A673 (cell line): ENCODE data around the gene OR4D2. TPM values are rescaled to one million over a fixed set of nuclear protein-coding genes. Genes with fewer than 3 reads are reported as not detected.
"Not testable (repeated sequence)": the region's sequence is repeated elsewhere in the genome, so short reads cannot be mapped to it uniquely, and the experiment has no call there.

Source experiments
- BruUV-seq: library from RNA; stranded (reverse); fragments of 400-500 nt; replicated peaks from 2 replicates; lab custom pipeline; 2021; lab: Mats Ljungman, UMichigan
- CTCF ChIA-PET: fragments of 300-600 bp; sonication (Branson Sonifier 250); formaldehyde crosslinking; loops from one replicate; lab custom pipeline; 2022; ENCODE audit warnings: antibody characterized with exemption; lab: Charles Lee
- POLR2A ChIA-PET: fragments of 300-600 bp; sonication (Branson Sonifier 250); formaldehyde crosslinking; loops from one replicate; lab custom pipeline; 2022; ENCODE audit warnings: antibody characterized with exemption; ENCODE audit not compliant: low non-redundant PET; lab: Charles Lee
- DNase-seq: peaks from one replicate; pipeline ENCODE4 v3.0.0-alpha.2; 2015; ENCODE audit warnings: low spot score
- H3K27ac ChIP-seq: fragments of 200-600 bp; sonication (generic); 2 replicates; pipeline ENCODE4 v1.5.1; 2016; ENCODE audit warnings: mixed run types, low read depth, mild to moderate bottlenecking, mixed read lengths, antibody characterized with exemption, low read length; ENCODE audit not compliant: poor library complexity, severe bottlenecking
- H3K27me3 ChIP-seq: fragments of 200-600 bp; sonication (generic); replicated peaks from 2 replicates; pipeline ENCODE4 v1.6.1; 2017; ENCODE audit warnings: mixed run types, low read depth, mild to moderate bottlenecking, mixed read lengths, antibody characterized with exemption, low read length; ENCODE audit not compliant: insufficient read depth, poor library complexity
- H3K36me3 ChIP-seq: fragments of 200-600 bp; sonication (generic); 2 replicates; pipeline ENCODE4 v1.6.1; 2016; ENCODE audit warnings: mixed run types, mild to moderate bottlenecking, mixed read lengths, antibody characterized with exemption, low read length; ENCODE audit not compliant: insufficient read depth, poor library complexity, severe bottlenecking
- H3K4me1 ChIP-seq: fragments of 200-600 bp; sonication (generic); 2 replicates; pipeline ENCODE4 v1.6.1; 2017; ENCODE audit warnings: mixed run types, mild to moderate bottlenecking, mixed read lengths, antibody characterized with exemption, low read length; ENCODE audit not compliant: insufficient read depth, poor library complexity, severe bottlenecking
- H3K4me3 ChIP-seq: fragments of 200-600 bp; sonication (generic); 2 replicates; pipeline ENCODE4 v1.5.1; 2016; ENCODE audit warnings: low read depth, mixed run types, mild to moderate bottlenecking, mixed read lengths, low read length; ENCODE audit not compliant: poor library complexity, severe bottlenecking
- H3K9me3 ChIP-seq: fragments of 200-600 bp; sonication (generic); 2 replicates; pipeline ENCODE4 v1.6.1; 2016; ENCODE audit warnings: mixed run types, low read depth, mild to moderate bottlenecking, mixed read lengths, antibody characterized with exemption, low read length; ENCODE audit not compliant: poor library complexity, severe bottlenecking
- CTCF ChIP-seq: fragments of 300-800, 200-600 bp; sonication (generic); conservative IDR thresholded peaks from 2 replicates; pipeline ENCODE4 v1.5.1; 2017; ENCODE audit warnings: low read depth, mild to moderate bottlenecking, antibody characterized with exemption, low read length, moderate library complexity, mixed read lengths
- EZH2 ChIP-seq: fragments of 200-600 bp; sonication (generic); IDR thresholded peaks from 2 replicates; pipeline ENCODE4 v1.6.1; 2017; ENCODE audit warnings: borderline replicate concordance, low read depth, mild to moderate bottlenecking, mixed read lengths, antibody characterized with exemption, low read length; ENCODE audit not compliant: poor library complexity, severe bottlenecking
- intact Hi-C: fragments of 100-400 bp; cut with micrococcal nuclease; formaldehyde crosslinking; loops from one replicate; pipeline ENCODE4 v1.10.0; 2022; ENCODE audit not compliant: unreplicated experiment
- total RNA-seq: library from RNA; stranded (reverse); gene quantifications from 2 replicates; pipeline ENCODE4 v1.2.3, GENCODE V29; 2021

Gene OR4D2
- total RNA-seq, 1 experiment from 2014 or later: not detected

- ChIA-PET POLR2A (no interaction called here), CTCF (no interaction called here)
- intact Hi-C loops: no loop called here
- TF ChIP-seq EZH2 (peak; percentile 36), CTCF (peak; percentile 66)
- Histone ChIP-seq H3K36me3 (no peaks in the 10 kb centered on the region), H3K4me1 (no peaks in the 10 kb centered on the region), H3K9me3 (no peaks in the 10 kb centered on the region), H3K27ac (no peak overlapping the region), H3K27me3 (peaks cover 83% of the 10 kb centered on the region), H3K4me3 (no peak overlapping the region)
- DNase-seq: peak; percentile 41
- BruUV-seq: no TSS peak
These were observed 30.0 kb upstream of the OR4D2 start for GRCh38 chr17:58136669-58137279.

- POLR2A ChIA-PET: interaction anchor here (0.7 kb wide), 1 partner anchor 280 kb away, joined by 4 read pairs; no protein-coding TSS in a partner anchor
These were observed 25.3 kb upstream of the OR4D2 start for GRCh38 chr17:58141505-58141904.

GRCh38 chr17:58143335-58143734 lies 23.4 kb upstream of the OR4D2 start:
- CTCF ChIA-PET, POLR2A ChIA-PET, H3K4me1 ChIP-seq, DNase-seq, H3K4me3 ChIP-seq, H3K36me3 ChIP-seq, intact Hi-C loops, H3K27ac ChIP-seq, BruUV-seq: not testable (repeated sequence)
- Histone ChIP-seq H3K27me3 (peaks cover 71% of the 10 kb centered on the region), H3K9me3 (peaks cover 30% of the 10 kb centered on the region)

More at GRCh38 chr17:58141505-58141904, 25.3 kb upstream of the OR4D2 start:
- peaks cover 71% of the 10 kb centered on the region for H3K27me3 ChIP-seq
- no peak for DNase-seq
- CTCF ChIA-PET: interaction anchor here (0.5 kb wide), 1 partner anchor 78 kb away, joined by 6 read pairs; no protein-coding TSS in a partner anchor
- H3K4me3 ChIP-seq: no peak overlapping the region
- intact Hi-C loops: no loop called here
- H3K36me3 ChIP-seq: no peaks in the 10 kb centered on the region
- peaks cover 29% of the 10 kb centered on the region for H3K9me3 ChIP-seq
- no TSS peak for BruUV-seq
- no peak overlapping the region for H3K27ac ChIP-seq
- no peaks in the 10 kb centered on the region for H3K4me1 ChIP-seq
- TF ChIP-seq EZH2: no peak
- no peak for TF ChIP-seq CTCF

GRCh38 chr17:58144801-58145200 lies 22.0 kb upstream of the OR4D2 start:
- no TSS peak for BruUV-seq
- H3K27me3 ChIP-seq: peaks cover 70% of the 10 kb centered on the region
- TF ChIP-seq EZH2 (no peak), CTCF (no peak)
- POLR2A ChIA-PET: no interaction called here
- DNase-seq: no peak
- H3K27ac ChIP-seq: no peak overlapping the region
- no peak overlapping the region for H3K4me3 ChIP-seq
- intact Hi-C loops: no loop called here
- peaks cover 30% of the 10 kb centered on the region for H3K9me3 ChIP-seq
- CTCF ChIA-PET: no interaction called here
- no peaks in the 10 kb centered on the region for H3K4me1 ChIP-seq
- H3K36me3 ChIP-seq: no peaks in the 10 kb centered on the region
